Glomerular visceral epithelial cell (primary cell): ENCODE measurements around the gene ORC6.

ENCODE experiments used
- DNase-seq: peaks from one replicate; pipeline ENCODE4 v3.0.0-alpha.2; 2016; ENCODE audit errors: extremely low spot score

Gene ORC6

DNA sequence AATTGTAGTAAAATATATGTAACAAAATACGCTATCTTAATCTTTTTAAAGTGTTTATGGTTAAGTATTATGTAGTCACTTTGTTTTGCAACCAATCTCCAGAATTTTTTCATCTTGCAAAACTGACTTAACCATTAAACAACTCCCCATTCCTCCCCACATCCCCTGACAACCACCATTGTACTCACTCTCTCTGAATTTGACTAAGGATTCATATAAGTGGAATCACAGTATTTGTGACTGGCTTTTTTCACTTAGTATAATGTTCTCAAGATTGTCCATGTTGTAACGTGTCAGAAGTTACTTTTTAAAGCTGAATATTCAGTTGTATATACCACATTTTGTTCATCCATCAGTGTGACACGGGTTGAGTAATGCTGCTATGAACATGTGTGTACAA, 10.6 kb downstream of the ORC6 start:
- DNase-seq = no peak

GRCh38 chr16:46701615-46702014, 12.2 kb downstream of the ORC6 start:
- no peak for DNase-seq

DNA sequence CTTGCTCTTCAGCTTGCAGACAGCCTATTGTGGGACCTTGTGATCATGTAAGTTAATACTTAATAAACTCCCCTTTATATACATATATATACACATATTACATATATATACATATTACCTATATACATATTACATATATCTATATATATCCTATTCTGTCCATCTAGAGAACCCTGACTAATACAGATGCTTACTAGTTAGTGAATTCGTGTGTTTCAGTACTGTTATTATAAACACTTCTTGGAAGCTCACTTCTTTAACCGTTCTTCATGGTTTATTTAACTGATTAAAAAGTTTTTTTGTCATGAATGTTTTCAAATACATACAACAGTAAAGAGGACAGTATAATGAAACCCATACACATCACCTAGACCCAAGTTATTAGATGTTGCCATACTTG, 12.6 kb downstream of the ORC6 start:
- no peak for DNase-seq

DNA sequence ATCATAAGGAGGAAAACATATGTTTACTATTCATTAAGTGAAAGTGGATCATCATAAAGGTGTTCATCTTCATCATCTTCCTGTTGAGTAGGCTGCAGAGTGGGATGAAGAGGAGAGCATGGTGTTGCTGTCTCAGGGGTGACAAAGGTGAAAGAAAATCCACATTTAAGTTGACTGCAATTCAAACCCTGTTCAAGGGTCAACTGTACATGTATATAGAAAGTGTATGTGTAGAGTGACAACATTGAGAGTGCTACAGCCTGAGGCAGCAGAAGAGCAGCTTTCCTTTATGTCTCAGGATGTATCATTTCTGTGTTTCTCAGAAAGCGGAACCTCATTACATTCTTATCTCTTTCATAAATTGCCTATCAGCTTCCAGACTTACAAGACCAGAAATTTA, 17.2 kb downstream of the ORC6 start:
- no peak for DNase-seq

DNA sequence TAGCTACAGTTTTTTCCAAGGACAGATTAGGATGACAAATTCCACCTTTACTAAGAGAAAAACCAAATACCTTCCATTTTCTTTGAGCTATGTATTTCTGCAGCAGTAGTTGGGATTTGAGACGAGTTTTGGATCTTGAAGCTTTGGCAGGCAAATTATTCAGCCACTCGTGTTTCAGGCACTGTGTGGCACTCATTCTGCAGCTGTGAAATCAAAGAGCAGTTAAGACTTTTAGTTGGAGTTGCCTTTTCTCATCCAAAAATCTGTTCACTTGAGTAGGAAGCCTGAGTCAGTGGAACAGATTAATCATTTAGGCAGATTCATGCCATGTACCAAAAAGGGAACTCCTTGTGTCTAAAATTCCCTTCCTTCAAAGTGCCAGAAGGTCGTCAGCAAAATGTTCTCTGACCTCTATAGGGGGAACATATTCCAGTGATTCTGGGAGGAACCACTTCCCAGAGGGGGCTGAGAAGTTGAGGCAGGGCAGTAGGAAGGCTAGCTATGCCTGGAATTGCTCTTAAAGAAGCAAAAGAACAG, 20.1 kb downstream of the ORC6 start:
- DNase-seq = no peak

GRCh38 chr16:46711106-46712058, 21.9 kb downstream of the ORC6 start:
- DNase-seq = no peak

DNA sequence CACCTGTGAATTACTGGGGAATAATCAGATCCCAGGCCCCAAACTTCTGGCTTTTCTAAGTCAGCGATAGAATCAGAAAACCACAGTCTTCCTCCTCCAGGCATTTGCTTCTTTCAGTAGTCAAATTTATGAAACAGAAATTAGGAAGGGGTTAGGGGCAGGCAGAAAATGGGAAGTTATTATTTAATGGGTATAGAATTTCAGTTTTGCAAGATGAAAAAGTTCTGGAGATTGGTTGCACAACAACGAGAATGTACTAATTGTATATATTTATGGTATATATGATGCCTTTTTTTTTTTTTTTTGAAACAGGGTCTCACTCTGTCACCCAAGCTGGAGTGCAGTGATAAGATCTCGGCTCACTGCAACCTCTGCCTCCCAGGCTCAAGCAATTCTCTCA, 23.5 kb downstream of the ORC6 start:
- no peak for DNase-seq

DNA sequence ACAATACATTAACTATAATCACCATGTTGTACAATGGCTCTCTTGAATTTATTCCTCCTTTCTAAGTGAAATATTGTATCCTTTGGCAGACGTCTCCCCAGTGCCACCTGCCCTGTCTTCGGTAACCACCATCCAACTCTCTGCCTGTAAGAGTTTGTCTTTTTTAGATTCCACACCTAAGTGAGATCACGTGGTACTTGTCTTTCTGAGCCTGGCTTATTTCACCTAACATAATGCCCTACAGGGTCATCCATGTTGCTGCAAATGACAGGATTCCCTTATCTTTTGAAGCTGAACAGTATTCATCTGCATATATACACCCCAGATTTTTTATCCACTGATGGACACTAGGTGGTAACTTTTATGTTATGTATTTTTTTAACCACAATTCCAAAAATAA, 24.2 kb downstream of the ORC6 start:
- DNase-seq = no peak

DNA sequence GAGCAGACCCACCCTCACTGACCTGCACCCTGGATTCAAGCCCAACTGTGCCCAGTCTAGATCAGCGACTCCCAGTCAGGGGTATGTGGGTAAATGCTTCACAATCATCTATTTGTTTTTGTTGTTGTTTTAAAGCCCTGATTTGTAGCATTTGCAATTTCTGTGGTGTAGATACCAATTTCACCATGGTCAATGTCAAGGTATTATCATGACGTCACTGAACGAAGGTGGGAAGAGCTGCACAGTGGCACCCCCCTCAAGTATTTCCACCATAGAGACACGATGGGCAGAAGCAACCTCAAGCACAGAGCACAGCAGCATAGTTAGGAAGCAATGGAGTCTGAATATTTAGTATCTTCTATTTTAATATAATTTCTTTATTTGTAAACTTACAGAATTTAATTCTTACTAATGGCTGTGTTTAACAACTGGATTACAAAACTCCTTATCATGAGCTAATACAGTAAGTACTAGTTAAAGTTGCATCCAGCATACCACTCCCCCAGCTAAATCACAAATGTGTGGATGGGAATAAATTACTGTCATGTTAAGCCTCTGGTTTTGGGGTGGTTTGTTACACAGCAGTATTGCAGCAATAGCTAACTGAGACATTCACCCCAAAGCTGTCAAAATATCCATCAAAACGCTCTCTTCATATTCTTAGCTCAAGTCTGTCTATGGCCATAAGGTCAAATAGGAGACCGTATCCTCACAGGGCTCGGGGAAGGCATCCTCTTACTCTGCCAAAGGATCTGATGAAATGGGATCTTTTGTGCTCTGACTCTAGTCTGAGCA, 25.5 kb downstream of the ORC6 start:
- no peak for DNase-seq

GRCh38 chr16:46715769-46716305, 26.4 kb downstream of the ORC6 start:
- DNase-seq = no peak

DNA sequence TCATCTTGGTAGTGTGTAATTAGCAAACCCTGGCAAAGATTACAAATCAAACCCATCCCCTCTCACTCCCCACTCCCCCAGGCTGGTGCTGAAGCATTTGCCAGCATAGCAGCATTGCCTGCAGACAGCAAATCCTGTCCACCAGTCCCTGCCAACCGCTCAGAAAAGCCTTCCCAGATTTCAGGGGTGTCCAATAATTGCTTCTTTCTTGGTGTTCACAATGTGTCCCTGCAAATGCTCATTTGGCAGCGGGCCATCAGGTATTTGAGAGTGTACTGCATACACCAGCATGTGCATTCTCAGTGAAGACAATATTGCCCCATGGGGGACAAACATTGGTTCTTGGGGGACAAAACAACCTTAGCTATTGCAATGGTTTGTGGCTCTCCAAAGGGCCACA, 28.2 kb downstream of the ORC6 start:
- no peak for DNase-seq

- no peak for DNase-seq
These were observed 28.8 kb downstream of the ORC6 start for GRCh38 chr16:46718214-46718613.

DNA sequence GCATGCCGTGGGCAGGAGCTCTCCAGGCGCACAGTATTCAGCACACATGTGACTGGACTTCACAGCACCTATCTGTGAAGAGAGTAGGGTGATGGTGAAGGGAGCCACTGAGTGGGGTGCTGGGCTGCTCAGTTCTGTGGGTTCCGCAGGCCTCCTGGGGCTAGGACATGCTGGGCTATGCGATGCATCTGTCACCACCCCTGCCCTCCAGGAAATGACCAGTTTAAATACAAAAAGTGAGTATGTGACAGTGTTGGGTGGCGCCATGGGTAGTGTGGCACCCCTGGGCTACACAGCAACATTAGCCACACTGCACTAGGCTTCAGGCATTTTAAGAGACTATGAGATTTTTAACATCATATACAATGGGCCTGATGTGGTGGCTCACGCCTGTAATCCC, 30.1 kb downstream of the ORC6 start:
- DNase-seq = no peak

GRCh38 chr16:46720619-46721018, 31.2 kb downstream of the ORC6 start:
- DNase-seq = no peak

- no peak for DNase-seq
These were observed 32.4 kb downstream of the ORC6 start for GRCh38 chr16:46721885-46722284.

DNA sequence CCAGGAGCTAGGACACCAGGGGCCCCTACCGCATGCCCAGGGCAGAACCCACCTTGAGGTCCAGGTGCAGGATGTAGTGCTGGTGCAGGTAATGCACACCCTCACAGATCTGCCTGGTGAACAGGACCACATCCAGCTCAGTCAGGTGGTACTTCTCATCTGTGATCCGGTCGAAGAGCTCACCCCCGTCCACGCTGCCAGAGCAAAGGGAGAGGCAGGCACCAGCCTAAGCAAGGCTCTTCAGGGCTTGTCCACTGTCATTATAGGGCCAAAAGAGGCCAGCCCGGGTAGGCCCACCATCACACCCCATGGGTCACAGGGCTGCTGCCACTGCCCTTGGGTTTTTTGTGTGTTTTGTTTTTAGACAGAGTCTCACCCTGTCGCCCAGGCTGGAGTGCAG, 37.7 kb downstream of the ORC6 start:
- no peak for DNase-seq

- no peak for DNase-seq
These were observed 38.2 kb downstream of the ORC6 start for GRCh38 chr16:46727630-46728029.

DNA sequence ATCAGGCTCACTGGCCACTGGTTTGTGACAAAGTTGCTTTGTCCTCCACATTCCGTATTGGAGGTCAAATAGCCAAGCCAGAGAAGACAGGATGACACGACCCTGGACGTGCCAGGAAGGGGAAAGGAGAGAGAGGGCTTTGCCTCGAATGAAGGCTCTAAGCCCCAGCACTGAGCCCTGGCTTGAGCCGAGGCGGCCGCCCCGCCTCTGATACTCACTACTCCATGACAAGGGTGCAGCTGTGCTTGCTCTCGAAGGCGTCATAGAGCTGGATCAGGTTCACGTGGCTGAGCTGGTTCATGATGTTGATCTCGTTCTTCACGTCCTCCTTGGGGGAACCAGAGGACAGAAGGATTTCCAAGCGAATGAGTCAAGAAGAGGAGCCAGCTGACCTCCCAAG, 39.3 kb downstream of the ORC6 start:
- no peak for DNase-seq

- DNase-seq = no peak
These were observed 40.0 kb downstream of the ORC6 start for GRCh38 chr16:46729326-46729995.

DNA sequence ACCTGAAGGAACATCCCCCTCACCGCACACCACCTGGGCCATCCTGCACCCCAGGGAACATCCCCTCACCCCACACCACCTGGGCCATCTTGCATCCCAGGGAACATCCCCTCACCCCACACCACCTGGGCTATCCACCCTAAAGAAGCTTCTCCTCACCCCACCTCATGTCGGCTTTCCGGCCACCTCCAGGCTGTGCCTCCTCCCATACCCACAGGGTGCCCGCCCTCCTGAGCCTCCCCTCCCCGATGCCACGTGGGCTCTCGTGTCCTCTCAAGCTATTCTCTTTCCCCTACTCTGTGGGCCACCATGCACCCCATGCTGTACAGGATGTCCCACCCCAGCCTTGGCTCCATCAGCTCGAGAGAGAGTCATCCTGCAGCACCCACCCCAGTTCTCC, 40.7 kb downstream of the ORC6 start:
- DNase-seq = no peak

DNA sequence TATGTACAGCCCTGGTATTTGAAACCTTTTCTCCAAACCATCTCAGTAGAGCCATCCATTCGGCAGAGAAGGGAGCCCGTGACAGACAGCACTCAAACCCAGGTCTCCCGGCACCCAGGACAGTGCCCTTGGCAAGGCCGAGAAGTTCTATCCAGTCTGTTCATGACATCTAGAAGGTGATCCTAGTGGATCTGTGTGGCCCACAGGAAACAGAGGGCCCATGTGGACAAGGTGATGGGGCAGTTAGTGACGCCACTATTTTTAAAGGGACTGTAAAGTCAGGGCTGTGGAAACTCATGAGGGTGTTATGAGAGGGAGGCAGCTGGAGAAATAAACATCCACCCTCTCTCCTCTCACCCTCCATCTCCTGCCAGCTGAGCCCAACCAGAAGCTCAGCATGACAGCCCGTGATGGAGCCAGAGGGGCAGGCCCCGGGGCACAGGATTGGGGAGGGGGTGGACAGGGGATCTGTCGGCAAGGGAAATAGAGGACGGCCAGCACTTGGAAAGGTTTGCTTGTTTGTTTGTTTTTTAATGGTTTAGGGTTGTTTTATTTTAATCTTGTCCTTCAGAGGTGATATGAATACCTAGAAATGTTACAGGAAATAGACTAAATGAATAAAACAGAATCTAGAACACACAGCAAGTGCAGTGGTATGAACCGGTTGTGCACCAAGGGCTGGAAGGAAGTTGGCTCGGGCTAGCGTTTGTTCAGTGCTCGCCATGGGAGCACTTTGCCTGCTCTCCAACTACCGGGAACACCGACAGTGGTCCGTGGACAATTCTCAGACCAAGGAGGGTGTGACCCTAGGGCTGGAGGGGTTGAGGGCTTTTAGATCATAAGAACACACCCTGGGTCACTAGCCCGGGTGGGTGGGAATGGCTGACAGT, 41.6 kb downstream of the ORC6 start:
- DNase-seq = no peak
